Measurements from ENCODE around the gene FBXL4.
A peak's percentile ranks its signal among the peaks of the same experiment; 100 is the strongest.
"Not testable (repeated sequence)": the region's sequence is repeated elsewhere in the genome, so short reads cannot be mapped to it uniquely, and the experiment has no call there.

FBXL4 gene

DNA sequence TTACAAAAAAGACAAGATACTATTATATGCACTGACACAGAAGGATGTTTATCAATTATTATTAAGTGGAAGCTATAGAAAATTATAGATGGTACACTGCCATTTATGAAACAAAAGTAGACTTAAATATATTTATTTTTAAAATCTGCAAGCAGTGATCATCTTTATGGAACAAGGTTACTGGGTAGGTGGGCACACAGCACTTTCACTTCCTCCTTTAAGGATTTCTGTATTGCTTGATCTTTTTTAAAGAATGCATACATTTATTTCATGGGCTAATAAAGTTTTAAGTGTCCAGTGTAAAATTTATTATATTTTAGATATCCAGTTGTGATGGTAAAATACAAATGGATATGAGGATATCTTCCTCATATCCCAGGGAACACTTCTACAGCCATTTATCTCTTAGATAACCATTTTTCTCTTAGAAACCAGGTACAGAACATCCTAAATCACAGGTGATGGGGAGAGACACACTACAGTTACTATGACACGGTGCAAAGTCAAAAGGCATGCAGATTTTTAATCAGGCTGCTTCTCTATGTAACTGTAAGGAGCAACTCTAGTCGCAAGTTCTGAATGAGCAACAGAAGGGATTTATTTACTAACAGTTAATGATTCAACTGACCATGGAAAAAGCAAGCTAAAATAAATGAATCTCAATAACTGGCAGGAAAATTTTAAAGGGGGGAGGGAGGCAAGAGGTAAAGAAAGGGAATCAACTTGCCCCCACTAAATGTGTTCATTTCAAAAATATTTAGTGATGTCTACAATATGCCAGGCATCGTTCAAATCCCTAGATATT is 2.2 kb downstream of the FBXL4 start:
- DNase-seq (ENCODE audit: low spot score), result no peak

DNA sequence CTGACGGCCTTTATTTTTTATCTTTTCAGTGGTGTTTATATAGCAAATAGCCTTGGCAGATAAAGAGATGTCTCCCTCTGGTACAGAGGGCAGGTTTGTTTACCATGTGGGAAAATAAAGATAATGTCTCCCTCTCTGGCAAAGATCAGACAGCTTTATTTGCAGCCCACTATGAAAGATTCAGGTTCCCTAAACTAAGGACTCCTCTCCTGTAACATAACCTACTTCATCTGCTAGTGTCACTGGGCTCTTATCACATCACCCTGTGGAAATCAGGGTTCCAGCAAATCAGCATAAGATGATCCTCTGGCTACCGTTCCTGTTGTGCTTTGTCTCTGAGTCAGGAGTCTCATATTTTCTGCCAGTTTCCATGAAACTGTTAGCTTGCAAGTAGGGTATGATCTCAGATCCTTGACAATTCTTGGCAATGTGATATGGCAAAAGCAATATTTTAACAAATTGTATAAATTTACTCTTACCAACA is 3.1 kb downstream of the FBXL4 start:
- DNase-seq (ENCODE audit: low spot score), result peak; percentile 21

DNA sequence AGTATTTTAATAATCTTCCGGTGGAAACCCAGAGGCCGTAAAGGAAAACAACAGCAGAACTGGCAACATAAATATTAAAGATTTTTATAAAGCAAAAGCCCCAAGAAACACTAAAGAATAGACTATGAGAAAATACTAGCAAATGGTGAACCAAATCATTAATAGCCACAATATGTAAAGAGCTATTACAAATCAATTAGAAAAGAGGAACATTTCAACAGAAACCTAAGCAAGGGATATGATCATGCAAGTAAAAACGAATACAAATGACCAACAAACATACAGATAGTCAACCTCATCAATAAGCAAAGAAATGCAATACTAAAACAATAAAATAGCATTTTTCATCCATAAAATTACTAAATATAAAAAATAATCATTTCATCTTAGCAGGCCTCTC is 3.6 kb downstream of the FBXL4 start:
- DNase-seq (ENCODE audit: low spot score), result no peak

DNA sequence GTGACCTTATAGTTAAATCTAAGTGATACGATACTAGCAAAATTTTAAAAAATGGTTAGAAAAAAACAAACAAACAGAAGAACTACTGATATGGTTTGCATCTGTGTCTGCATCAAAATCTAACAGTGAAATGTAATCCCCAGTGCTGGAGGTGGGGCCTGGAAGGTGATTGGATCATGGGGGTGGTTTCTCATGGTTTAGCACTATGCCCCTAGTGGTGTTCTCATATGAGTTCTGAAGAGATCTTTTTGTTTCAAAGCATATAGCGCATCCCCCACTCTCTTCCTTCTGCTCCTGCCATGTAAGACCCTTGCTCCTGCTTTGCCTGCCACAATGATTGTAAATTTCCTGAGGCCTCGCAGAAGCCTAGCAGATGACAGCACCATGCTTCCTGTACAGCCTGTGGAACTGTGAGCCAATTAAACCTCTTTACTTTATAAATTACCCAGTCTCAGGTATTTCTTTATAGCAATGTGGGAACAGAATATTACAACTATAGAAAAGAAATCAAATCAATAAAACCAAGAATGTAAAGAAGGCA is 5.4 kb downstream of the FBXL4 start:
- no peak for DNase-seq (ENCODE audit: low spot score)

DNA sequence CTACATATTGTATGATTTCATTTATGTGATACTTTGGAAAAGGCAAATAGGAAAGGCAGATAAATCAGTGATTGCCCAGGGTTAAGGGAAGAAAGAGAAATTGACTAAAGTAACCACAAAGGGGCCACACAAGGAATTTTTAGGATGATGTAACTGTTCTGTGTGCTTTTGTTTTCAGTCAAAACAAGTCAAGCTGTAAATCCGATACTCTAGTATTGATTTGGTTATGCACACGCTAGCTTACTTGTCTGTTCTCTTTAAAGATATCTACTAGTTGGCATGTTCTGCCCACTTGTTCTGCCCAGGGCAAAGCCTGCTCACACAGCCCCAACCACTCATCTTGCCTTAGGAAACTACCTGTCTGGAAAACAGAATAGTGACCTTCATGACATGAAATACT is 6.4 kb downstream of the FBXL4 start:
- DNase-seq (ENCODE audit: low spot score), result no peak

DNA sequence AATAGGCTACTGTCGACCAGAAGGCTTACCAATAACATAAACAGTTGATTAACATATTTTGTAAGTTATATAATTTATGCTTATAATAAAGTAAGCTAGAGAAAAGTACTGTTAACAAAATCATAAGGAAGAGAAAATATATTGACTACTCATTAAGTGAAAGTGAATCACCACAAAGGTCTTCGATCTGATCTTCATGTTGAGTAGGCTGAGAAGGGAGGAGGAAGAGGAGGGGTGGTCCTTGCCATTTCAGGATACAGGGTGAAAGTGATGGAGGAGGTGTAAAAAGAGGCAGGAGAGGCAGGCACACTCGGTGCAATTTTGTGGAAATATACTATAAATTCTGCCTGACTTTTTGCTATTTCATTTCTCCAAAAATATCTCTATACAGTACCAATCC is 10.4 kb downstream of the FBXL4 start:
- DNase-seq (ENCODE audit: low spot score), result no peak

DNA sequence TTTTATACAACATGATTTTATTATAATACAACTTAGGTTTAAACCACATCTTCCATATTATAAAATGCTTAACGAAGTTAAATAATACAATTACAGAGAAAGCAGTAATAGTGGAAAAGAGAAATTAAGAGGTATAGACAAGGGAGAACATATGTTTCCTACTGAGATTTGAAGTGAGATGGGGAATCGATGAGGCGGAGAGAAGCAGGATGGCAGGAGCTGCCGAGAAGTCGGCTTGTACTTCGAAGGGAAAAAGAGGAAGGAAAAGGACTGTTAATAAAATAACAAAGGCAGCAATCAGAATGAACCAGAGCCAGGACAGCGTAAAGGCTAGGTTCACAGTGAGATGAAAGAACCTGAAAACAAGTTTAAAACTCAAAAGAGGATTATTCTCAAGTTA is 15.4 kb downstream of the FBXL4 start:
- DNase-seq (ENCODE audit: low spot score), result no peak

DNA sequence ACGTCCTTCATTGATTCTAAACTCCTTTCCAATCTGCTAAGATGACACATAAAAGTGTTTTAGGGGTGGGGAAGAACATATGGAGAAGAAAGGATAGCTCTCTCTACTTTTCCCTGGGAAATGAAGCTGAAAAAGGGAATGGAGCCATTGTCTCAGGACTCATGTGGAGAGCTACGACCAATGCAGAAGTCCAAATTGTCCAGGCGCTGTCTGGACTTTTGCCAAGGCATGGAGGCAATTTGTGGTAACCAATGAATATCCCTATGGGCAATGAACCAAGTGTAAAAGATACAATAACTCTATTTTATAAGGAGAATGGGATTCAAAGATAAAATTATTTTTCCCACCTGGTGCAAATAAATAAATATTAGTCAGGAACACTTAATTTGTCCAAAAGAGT is 16.1 kb downstream of the FBXL4 start:
- DNase-seq (ENCODE audit: low spot score), result no peak

DNA sequence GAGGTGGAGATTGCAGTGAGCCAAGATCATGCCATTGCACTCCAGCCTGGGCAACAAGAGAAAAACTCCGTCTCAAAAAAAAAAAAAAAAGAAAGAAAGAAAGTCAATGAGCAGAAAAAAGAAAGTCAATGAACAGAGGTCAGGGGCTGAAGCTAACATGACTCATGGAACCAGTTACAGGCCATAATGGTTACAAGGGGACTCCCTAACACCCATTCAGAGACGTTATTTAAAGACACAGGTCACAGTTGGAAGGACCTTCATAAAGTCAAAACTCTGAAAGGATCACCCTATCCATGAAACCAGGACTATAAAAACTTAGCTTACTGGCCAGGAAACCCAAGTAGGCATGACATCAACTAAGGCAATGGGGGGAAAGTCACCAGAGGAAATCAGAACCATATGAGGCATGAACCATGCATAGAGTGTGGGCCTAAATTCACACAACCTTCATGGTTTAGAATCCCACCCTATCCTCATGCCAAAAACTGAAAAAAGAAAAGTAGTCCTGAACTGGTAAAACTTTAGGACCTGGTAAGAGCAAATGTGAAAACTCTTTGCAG is 18.2 kb downstream of the FBXL4 start:
- DNase-seq (ENCODE audit: low spot score), result peak; percentile 18

DNA sequence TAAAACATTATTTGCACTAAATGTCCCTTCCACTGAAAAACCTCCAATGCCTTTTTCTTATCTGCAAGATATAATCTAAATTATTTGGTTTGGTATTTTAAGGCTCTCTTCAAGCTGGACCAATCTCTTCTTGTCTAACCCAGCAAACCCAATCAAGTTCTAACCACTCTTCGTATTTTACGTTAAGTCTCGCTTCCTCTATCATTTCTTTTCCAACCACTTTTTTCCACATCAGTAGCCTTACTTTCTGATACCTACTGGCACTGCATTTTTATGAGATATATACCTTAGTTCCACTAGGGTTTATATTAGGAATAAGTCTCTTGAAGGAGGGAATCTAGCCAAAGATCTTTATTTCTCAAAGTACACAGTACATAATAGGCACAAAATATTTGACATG is 19.1 kb downstream of the FBXL4 start:
- DNase-seq (ENCODE audit: low spot score), result no peak

DNA sequence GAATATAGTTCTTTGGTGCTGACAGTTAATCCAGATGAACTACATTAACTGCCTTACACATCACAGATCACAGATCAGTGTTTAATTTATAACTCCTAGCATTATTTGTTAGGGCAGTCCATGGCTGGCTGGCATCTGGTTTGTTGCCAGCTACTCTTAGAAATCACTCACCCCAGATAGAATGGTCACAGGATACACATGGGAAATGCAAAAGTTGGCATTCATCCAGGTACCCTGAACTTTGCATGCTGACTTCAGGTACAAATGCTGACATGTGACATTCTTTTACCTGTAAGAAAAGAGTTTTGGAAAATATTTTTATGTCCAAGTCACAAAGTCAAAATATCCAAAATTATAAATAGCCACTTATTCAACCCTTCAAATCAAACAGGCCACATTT is 20.2 kb downstream of the FBXL4 start:
- DNase-seq (ENCODE audit: low spot score), result no peak

DNA sequence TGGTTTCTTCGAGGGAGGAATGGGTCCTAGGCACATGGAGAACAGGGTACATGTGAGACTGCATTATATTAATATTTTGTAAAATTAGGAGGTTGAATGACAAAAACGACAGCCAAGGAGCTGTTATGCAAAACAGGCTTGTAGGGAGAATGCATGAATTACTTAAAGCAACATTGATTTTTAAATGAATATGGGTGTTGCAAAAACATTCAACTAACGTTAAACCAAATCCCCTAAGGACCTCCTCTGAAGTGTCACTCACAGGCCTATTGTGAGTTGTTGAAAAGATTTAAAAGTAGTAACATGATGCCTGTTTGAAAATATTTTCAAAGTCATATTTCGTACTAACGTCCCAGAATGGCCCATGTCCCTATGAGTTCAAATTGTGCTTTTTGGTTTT is 21.9 kb downstream of the FBXL4 start:
- no peak for DNase-seq (ENCODE audit: low spot score)

DNA sequence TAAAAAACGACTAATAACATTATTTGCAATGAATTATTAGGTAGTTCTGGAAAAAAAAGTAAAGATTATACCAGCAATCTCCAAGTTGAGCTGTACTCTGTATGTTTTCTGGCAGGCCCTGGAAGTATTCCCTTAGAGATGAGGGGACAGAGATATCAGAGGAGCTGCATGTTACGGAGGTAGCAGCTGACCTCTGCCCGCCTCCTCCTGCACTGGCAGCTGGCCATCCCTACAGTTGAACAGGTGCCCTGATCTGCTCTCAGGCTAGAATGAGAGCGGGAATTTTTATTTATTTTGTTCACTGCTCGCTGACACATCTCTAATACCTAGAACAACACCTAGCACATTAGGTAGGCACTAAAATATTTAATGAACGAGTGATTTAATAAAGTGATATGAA is 23.1 kb downstream of the FBXL4 start:
- no peak for DNase-seq (ENCODE audit: low spot score)

DNA sequence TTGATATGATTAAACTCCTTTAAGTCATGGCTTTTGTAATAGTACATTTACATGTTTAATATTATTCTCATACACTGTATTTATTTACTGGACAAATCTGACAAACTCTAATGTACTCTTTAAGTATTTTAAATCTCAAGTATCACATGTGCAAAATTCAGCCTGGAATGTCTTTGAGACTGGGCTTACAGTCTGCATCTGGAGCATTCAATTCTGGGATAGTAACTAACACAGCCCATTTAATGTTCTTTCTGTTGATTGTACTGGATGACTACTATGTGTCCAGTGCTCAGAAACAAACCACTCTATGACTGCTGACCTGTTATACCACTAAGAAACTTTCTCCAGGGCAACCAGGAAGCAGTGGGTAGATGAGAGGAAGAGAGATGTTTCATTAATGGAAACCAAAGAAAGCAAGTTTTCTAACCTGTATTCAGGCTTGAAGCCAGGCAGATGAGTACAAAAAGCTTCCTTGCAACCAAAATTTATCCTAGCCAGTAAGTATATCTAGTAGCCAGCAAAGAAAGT is 26.8 kb downstream of the FBXL4 start:
- no peak for DNase-seq (ENCODE audit: low spot score)

DNA sequence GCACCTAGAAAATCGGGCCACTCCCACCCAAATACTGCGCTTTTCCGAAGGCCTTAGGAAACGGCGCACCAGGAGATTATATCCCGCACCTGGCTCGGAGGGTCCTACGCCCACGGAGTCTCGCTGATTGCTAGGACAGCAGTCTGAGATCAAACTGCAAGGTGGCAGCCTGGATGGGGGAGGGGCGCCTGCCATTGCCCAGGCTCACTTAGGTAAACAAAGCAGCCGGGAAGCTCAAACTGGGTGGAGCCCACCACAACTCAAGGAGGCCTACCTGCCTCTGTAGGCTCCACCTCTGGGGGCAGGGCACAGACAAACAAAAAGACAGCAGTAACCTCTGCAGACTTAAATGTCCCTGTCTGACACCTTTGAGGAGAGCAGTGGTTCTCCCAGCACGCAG is 36.8 kb downstream of the FBXL4 start:
- not testable (repeated sequence) for DNase-seq (ENCODE audit: low spot score)

DNA sequence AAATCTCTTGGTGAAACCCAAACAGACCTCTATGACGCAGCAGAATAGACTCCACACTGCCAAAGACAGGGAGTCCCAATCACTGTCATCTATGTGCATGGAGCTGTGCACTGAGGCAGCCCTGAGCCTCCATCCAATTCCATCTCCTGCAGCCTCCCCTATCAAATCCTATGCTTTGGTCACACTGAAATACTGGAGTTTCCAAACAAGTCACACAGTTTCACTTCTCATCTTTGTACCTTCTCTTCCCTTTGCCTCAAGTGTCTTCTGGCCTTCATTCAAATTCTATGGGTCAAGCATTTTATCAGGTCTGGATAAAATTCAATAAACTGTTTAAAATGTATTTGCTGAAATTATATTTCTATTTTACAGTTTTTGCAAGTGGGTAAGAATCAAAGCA is 38.5 kb downstream of the FBXL4 start:
- no peak for DNase-seq (ENCODE audit: low spot score)

DNA sequence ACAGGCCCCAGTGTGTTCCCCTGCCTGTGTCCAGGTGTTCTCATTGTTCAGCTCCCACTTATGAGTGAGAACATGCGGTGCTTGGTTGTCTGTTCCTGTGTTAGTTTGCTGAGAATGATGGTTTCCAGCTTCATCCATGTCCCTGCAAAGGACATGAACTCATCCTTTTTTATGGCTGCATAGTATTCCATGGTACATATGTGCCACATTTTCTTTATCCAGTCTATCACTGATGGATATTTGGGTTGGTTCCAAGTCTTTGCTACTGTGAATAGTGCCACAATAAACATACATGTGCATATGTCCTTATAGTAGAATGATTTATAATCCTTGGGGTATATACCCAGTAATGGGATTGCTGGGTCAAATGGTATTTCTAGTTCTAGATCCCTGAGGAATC is 41.4 kb downstream of the FBXL4 start:
- DNase-seq (ENCODE audit: low spot score), result not testable (repeated sequence)

DNA sequence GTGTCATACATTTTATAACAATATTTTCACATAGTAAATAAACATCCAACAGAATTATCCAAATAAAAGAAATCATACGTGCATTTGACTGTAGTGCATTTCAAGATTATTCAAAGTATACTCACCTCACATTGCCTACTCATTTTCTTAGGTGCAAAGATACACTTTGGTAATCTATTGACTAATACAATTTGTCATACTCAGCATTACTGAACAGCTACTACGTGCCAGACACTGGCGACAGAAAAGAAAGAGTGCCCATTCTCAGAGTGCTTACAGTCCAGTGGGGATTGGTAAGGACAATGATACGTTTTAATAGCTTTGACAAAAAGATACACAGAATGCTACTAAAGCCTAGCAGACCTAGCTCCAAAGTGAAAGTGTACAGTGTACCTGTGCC is 42.0 kb downstream of the FBXL4 start:
- DNase-seq (ENCODE audit: low spot score), result no peak

DNA sequence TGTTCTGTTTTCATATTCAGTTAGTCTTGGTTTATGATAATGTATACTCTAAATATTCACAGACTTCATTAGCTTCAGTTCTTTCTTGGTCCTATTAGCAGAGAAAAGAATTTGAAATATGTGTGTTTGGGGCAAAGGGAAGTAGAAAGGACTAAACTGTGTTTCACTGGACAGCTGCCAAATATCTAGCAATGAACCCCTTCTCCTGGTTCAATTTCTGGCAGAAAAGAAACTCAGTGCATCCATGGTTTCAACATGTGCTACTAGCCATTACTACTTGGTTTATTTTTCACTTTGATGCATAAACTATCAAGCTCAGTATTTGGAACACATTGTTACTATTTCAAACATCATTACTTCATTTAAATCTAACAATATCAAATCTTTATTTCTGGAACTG is 43.6 kb downstream of the FBXL4 start:
- no peak for DNase-seq (ENCODE audit: low spot score)

DNA sequence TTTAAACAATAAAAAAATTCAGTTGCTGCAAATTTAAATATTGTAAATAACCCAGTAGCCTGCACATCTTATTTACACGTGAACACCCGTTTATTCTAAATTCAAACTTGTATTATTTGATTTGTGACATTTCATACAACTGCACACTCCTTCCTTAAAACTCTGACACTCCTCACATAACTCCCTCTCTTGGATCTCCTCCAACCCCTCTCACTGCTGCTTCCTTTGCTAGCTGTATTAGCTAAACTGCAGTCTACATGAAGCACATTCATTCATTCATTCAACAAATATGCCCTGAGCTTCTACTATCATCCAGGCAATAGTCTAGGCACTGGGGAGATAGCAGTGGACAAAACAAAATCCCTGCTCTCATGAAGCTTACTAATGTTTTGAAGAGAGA is 47.0 kb downstream of the FBXL4 start:
- no peak for DNase-seq (ENCODE audit: low spot score)

DNA sequence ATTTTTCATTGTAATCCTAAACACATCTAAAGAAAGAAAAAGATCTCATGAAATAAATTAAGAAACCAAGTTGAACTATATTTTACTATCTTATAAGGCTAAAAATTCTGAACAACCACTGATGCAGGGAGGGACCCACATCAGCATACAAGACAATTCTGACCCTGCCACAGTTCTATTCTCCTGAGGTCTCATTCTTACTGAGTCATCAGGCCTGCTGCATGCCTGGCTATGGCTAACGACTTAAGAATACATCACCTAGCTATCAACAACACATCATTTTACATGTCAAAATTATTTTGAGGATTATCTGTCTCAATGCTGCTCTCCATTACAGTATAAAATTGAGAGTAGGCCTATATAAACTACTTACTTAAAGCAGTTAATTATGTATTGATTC is 52.9 kb downstream of the FBXL4 start:
- DNase-seq (ENCODE audit: low spot score), result no peak

DNA sequence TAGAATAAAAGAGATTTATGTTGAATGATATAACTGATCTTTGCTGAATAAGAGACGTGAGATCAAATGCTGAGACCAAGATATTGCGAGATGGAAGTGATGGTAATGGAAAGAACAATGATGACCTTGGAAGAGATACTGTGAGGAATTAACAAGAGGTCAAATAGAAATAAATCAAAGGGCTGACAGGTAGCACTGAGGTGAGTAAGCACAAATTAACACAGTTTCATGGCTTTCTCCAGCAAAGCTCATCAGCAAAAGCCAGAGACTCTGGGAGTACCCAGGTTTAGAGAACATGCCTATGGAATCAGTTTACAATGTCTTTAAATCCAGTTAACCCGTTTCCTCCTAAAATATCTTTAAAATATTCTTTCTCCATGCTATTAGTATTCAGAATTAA is 60.1 kb downstream of the FBXL4 start:
- no peak for DNase-seq (ENCODE audit: low spot score)

DNA sequence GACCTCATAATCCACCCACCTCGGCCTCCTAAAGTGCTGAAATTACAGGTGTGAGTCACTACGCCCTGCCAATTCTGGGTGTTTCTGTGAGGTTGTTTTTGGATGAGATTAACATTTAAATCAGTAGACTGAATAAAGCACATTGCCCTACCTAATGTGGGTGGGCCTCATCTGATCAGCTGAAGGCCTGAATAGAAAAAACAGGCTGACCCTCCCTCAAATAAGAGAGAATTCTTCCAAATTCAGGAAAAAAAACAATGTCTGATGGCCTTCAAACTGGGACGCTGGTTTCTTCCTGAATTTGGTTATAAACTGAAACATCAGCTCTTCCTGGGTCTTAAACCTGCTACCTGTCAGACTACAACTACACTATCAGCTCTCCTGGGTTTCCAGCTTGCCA is 62.4 kb downstream of the FBXL4 start:
- no peak for DNase-seq (ENCODE audit: low spot score)
